ENCODE data around the gene CIB4.

CIB4 gene

DNA sequence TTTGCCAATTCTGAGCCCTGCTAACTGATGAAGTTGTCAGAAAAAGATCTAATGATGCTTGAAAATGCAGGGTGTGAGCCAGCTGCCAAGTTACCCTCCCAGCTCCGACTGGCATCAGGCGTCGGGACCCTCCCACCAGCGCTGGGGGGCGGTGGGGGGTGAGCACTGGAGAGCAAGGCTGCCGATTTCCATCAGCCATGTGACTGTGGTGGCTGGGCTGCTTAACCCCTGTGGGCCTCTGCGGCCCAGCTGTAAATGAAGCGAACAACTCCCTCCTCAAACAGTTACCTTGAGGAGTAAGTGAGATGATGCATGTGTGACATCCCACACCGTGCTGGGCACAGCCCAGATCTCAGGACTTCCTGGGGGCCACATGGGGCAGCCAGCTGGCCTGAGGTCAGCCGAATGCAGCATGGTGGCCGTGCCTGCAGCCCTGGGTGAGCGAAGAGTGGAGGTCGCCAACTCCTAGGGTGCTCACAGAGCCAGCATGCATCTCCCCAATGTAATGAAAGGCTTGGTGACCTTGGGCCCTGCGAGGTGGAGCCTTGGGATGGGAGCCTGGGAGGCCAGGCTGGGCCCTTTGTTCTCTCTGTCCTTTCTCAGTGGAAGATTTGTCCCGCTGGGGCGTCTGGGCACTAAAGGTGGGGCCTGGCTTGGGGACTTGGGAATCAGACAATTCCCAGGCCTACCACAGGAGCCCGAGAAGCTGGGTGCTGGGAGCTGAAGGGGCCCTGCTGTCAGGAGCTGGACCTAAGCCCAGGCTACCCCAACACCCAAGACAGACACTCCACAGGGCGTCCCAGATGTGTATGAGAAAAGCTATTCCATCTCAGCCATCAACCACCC is 25.1 kb downstream of the CIB4 start:
- H3K4me3 ChIP-seq (ENCODE audit: low read depth in 1 of 2, low read length in 2 of 2) = no peak overlapping the region
- H3K79me2 ChIP-seq (ENCODE audit: insufficient read depth, low read length) = no peaks in the 10 kb centered on the region
- TF ChIP-seq, protein P1, sequence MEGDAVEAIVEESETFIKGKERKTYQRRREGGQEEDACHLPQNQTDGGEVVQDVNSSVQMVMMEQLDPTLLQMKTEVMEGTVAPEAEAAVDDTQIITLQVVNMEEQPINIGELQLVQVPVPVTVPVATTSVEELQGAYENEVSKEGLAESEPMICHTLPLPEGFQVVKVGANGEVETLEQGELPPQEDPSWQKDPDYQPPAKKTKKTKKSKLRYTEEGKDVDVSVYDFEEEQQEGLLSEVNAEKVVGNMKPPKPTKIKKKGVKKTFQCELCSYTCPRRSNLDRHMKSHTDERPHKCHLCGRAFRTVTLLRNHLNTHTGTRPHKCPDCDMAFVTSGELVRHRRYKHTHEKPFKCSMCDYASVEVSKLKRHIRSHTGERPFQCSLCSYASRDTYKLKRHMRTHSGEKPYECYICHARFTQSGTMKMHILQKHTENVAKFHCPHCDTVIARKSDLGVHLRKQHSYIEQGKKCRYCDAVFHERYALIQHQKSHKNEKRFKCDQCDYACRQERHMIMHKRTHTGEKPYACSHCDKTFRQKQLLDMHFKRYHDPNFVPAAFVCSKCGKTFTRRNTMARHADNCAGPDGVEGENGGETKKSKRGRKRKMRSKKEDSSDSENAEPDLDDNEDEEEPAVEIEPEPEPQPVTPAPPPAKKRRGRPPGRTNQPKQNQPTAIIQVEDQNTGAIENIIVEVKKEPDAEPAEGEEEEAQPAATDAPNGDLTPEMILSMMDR (IDR thresholded peaks at IDR 0.05; ENCODE audit: borderline replicate concordance, extremely low read depth, low read length, poor library complexity, severe bottlenecking) = no peak
- no peak for TF ChIP-seq EZH2 (IDR thresholded peaks at IDR 0.05; ENCODE audit: borderline replicate concordance, low read depth, low read length, severe bottlenecking)
- H3K9me3 ChIP-seq (ENCODE audit: insufficient read depth, low read length, severe bottlenecking) = no peaks in the 10 kb centered on the region
- ATAC-seq (ENCODE audit: insufficient read depth, low read depth) = no peak
- no peaks in the 10 kb centered on the region for H3K4me1 ChIP-seq (ENCODE audit: insufficient read depth, low read length)
- H3K27ac ChIP-seq (ENCODE audit: low read length) = no peak overlapping the region
- no peaks in the 10 kb centered on the region for H4K20me1 ChIP-seq (ENCODE audit: insufficient read depth, low read length)
- H2AFZ ChIP-seq (ENCODE audit: low read depth, low read length) = no peak overlapping the region
- H3K4me2 ChIP-seq (ENCODE audit: insufficient read depth, low read length) = no peak overlapping the region
- DNase-seq = no peak
- no peaks in the 10 kb centered on the region for H3K36me3 ChIP-seq (ENCODE audit: insufficient read depth, low read length)
- peaks cover 12% of the 10 kb centered on the region for H3K27me3 ChIP-seq (ENCODE audit: insufficient read depth, low read length, poor library complexity)
- H3K9ac ChIP-seq (ENCODE audit: low read depth, low read length) = no peak overlapping the region

DNA sequence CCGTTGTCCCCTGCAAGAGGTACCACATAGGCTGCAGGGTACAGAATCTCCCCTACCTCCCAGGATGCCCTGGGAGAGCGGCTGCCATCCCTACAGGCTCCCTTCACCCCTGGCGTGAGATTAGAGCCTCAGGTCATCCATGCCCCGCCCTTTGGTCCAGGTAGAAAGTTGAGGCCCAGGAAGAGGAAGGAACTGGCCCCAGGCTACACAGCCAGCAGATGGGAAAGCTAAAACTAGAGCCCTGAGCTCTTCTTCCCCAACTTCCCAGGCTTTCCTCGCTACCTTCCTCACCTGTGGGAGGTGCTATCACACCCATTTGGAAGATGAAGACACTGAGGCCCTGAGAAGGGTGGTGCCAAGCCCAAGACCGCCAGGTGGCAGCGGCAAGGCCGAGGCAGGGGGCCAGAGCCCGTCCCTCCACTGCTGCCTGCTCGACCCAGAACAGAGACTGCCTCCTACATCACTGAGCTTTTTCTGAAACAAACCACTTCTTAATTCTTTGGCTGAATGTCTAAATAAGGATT is 25.8 kb downstream of the CIB4 start:
- Histone ChIP-seq H3K27me3 (ENCODE audit: insufficient read depth, low read length, poor library complexity) (peaks cover 12% of the 10 kb centered on the region), H3K27ac (ENCODE audit: low read length) (no peak overlapping the region), H3K9ac (ENCODE audit: low read depth, low read length) (no peak overlapping the region), H3K4me2 (ENCODE audit: insufficient read depth, low read length) (no peak overlapping the region), H4K20me1 (ENCODE audit: insufficient read depth, low read length) (no peaks in the 10 kb centered on the region), H3K4me3 (ENCODE audit: low read depth in 1 of 2, low read length in 2 of 2) (no peak overlapping the region), H3K36me3 (ENCODE audit: insufficient read depth, low read length) (no peaks in the 10 kb centered on the region), H3K4me1 (ENCODE audit: insufficient read depth, low read length) (peaks cover 1% of the 10 kb centered on the region; the same call in 1 of the 2 replicates), H3K79me2 (ENCODE audit: insufficient read depth, low read length) (no peaks in the 10 kb centered on the region), H2AFZ (ENCODE audit: low read depth, low read length) (no peak overlapping the region), H3K9me3 (ENCODE audit: insufficient read depth, low read length, severe bottlenecking) (no peaks in the 10 kb centered on the region)
- no peak for TF ChIP-seq EZH2 (IDR thresholded peaks at IDR 0.05; ENCODE audit: borderline replicate concordance, low read depth, low read length, severe bottlenecking)
- TF ChIP-seq, protein P1 (IDR thresholded peaks at IDR 0.05; ENCODE audit: borderline replicate concordance, extremely low read depth, low read length, poor library complexity, severe bottlenecking) = no peak
- ATAC-seq (ENCODE audit: insufficient read depth, low read depth) (no peak), DNase-seq (no peak)

DNA sequence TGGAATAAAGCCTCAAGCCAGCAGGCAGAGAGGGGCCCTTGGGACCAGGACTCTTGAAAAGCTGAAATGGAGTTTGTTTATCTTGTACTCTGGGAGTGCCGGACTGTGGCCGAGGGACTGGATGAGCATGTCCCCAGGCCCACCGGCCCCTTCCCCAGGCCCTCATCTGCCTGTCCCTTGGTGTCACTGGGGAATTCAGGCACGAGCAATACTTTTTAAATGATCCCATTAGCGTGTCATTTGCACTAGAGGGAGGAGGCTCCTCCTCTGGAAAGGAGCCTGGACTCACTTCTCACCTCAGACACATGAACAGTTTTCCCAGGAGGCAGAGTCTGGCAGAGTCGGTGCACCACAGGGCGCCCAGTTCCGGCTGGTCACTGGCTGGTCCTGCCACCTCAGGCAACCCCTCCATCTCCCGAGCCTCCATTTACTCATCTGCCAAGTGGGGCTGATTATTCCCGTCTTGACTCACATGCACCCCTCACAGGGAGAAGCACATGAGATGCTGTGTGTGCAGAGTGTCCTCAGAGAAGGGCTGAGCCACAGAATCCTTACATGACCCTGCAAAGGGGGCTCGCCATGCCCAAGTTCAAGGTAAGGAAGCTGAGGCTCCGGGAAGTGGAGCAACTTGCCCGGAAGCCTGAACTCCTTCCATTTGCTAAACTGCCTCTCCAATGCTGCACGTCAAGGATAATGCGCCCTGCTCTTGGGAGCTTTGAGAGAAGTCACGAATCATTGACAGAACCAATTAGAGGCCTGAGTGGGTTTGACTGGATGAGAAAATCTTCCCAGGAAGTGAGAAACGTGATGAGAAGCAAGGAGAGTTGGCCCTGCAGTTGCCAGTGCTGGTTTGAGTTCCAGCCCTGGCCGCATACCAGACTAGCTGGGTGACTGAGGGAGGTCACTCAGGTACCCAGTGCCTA is 26.7 kb downstream of the CIB4 start:
- no peaks in the 10 kb centered on the region for H4K20me1 ChIP-seq (ENCODE audit: insufficient read depth, low read length)
- DNase-seq (no peak), ATAC-seq (ENCODE audit: insufficient read depth, low read depth) (no peak)
- H3K27me3 ChIP-seq (ENCODE audit: insufficient read depth, low read length, poor library complexity) = peaks cover 10% of the 10 kb centered on the region
- TF ChIP-seq EZH2 (IDR thresholded peaks at IDR 0.05; ENCODE audit: borderline replicate concordance, low read depth, low read length, severe bottlenecking) = no peak
- TF ChIP-seq, protein P1 (IDR thresholded peaks at IDR 0.05; ENCODE audit: borderline replicate concordance, extremely low read depth, low read length, poor library complexity, severe bottlenecking) = no peak
- no peak overlapping the region for H3K9ac ChIP-seq (ENCODE audit: low read depth, low read length)
- H3K4me2 ChIP-seq (ENCODE audit: insufficient read depth, low read length) = no peak overlapping the region
- H3K4me1 ChIP-seq (ENCODE audit: insufficient read depth, low read length) = peaks cover 10% of the 10 kb centered on the region
- no peak overlapping the region for H3K4me3 ChIP-seq (ENCODE audit: low read depth in 1 of 2, low read length in 2 of 2)
- H3K36me3 ChIP-seq (ENCODE audit: insufficient read depth, low read length) = no peaks in the 10 kb centered on the region
- no peaks in the 10 kb centered on the region for H3K79me2 ChIP-seq (ENCODE audit: insufficient read depth, low read length)
- H2AFZ ChIP-seq (ENCODE audit: low read depth, low read length) = no peak overlapping the region
- no peak overlapping the region for H3K27ac ChIP-seq (ENCODE audit: low read length)
- no peaks in the 10 kb centered on the region for H3K9me3 ChIP-seq (ENCODE audit: insufficient read depth, low read length, severe bottlenecking)

All from DND-41 (cell line).